GM23248 (cell line): ENCODE data around the gene CAMTA1. TPM values are rescaled to one million over a fixed set of nuclear protein-coding genes. Genes with fewer than 3 reads are reported as not detected.

Experiments used
- DNase-seq: peaks from one replicate; pipeline ENCODE4 v3.0.0-alpha.2; 2015
- H2AFZ ChIP-seq: fragments of 200-600 bp; sonication (generic); 2 replicates; pipeline ENCODE4 v1.6.1; 2016; ENCODE audit warnings: antibody characterized with exemption
- H3F3A ChIP-seq: fragments of 200-600 bp; sonication (generic); 2 replicates; pipeline ENCODE4 v1.6.1; 2016; ENCODE audit warnings: mild to moderate bottlenecking, antibody characterized with exemption, mixed run types; ENCODE audit not compliant: insufficient read depth
- H3K27ac ChIP-seq: fragments of 200-600 bp; sonication (generic); 2 replicates; pipeline ENCODE4 v1.5.1; 2016; ENCODE audit warnings: mild to moderate bottlenecking
- H3K27me3 ChIP-seq: fragments of 200-600 bp; sonication (generic); replicated peaks from 2 replicates; pipeline ENCODE4 v1.6.1; 2016; ENCODE audit warnings: mild to moderate bottlenecking; ENCODE audit not compliant: insufficient read depth
- H3K36me3 ChIP-seq: fragments of 200-600 bp; sonication (generic); 2 replicates; pipeline ENCODE4 v1.6.1; 2016; ENCODE audit warnings: low read depth, mild to moderate bottlenecking
- H3K4me1 ChIP-seq: fragments of 200-600 bp; sonication (generic); 2 replicates; pipeline ENCODE4 v1.6.1; 2016; ENCODE audit warnings: mild to moderate bottlenecking; ENCODE audit not compliant: insufficient read depth
- H3K4me2 ChIP-seq: fragments of 200-600 bp; sonication (generic); one replicate; pipeline ENCODE4 v1.6.1; 2016; ENCODE audit warnings: mild to moderate bottlenecking; ENCODE audit not compliant: unreplicated experiment
- H3K4me3 ChIP-seq: fragments of 200-600 bp; sonication (generic); 2 replicates; pipeline ENCODE4 v1.5.1; 2016; ENCODE audit warnings: mild to moderate bottlenecking
- H3K79me2 ChIP-seq: fragments of 200-600 bp; sonication (generic); 2 replicates; pipeline ENCODE4 v1.6.1; 2016; ENCODE audit warnings: mild to moderate bottlenecking; ENCODE audit not compliant: insufficient read depth
- H3K9ac ChIP-seq: fragments of 200-600 bp; sonication (generic); 2 replicates; pipeline ENCODE4 v1.6.1; 2016; ENCODE audit warnings: mild to moderate bottlenecking
- H3K9me2 ChIP-seq: fragments of 200-600 bp; sonication (generic); 2 replicates; pipeline ENCODE4 v1.6.1; 2016; ENCODE audit warnings: mixed run types, mild to moderate bottlenecking, moderate library complexity; ENCODE audit not compliant: insufficient read depth
- H3K9me3 ChIP-seq: fragments of 200-600 bp; sonication (generic); one replicate; pipeline ENCODE4 v1.6.1; 2017; ENCODE audit warnings: low read depth
- H4K20me1 ChIP-seq: fragments of 200-600 bp; sonication (generic); 2 replicates; pipeline ENCODE4 v1.6.0; 2016; ENCODE audit not compliant: insufficient read depth
- EZH2 ChIP-seq: fragments of 200-600 bp; sonication (generic); IDR thresholded peaks from 2 replicates; pipeline ENCODE4 v1.6.1; 2018; ENCODE audit warnings: antibody characterized with exemption, mild to moderate bottlenecking; ENCODE audit not compliant: insufficient read depth, poor library complexity, severe bottlenecking
- EZH2phosphoT487 ChIP-seq: fragments of 200-600 bp; sonication (generic); IDR thresholded peaks from 2 replicates; pipeline ENCODE4 v1.6.1; 2018; ENCODE audit warnings: antibody characterized with exemption, moderate library complexity, mild to moderate bottlenecking, low read depth; ENCODE audit not compliant: insufficient read depth
- WGBS, 2 experiments: methylation state at CpG; one replicate each; pipeline ENCODE4 v1.1.6; 2015 to 2017; ENCODE audit warnings: low lambda C conversion rate in 2 of 2, low coverage in 1 of 2; ENCODE audit errors: missing lambda C conversion rate in 2 of 2; 5-methylcytosine and 5-hydroxymethylcytosine counted together
- in situ Hi-C: fragments of 300-500 bp; cut with MboI; formaldehyde crosslinking; loops from 2 replicates; pipeline ENCODE4 v1.15.0; 2020
- polyA plus RNA-seq: library from polyadenylated mRNA; unstranded; fragments of >200 nt; fragmentation: Nextera tagmentation; extraction: Ambion mirVana; gene quantifications from 2 replicates; pipeline ENCODE4 v1.2.1, GENCODE V29; 2016
- total RNA-seq: library from RNA; depleted of rRNA; stranded (reverse); fragments of >200 nt; shearing (Covaris generic); gene quantifications from 2 replicates; pipeline ENCODE4 v1.2.3, GENCODE V29; 2014

The CAMTA1 gene
- total and polyA plus RNA-seq, 2 experiments from 2014 or later = 50.1 to 165 TPM

DNA sequence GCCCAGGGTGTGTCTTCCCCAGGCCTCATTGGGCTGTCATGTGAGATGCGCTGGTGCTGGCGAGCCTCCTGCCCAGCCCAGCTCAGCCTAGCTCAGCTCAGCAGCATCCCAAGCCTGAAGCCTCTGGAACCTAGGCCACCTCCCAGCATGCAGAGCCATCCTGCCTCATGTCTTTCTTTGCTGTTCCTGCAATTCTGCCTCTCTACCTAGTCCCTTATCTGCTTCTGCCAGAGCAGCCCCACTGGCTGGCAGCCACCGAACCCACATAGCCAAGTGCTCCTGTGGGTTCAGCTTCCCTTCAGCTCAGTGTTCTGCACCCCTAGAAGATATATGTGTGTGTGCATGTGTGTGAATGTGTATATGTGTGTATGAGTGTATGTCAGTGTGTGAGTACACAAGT, 694.3 kb downstream of the CAMTA1 start:
- Histone ChIP-seq H3K4me1 (peaks cover 9% of the 10 kb centered on the region), H3K9ac (no peak overlapping the region), H3K9me2 (no peaks in the 10 kb centered on the region), H3K9me3 (no peaks in the 10 kb centered on the region), H3K4me2 (no peak overlapping the region), H3K79me2 (no peaks in the 10 kb centered on the region), H3F3A (0 out of 2 replicates have a peak, but pooled peaks cover 8% of the 10 kb centered on the region), H3K4me3 (no peak overlapping the region), H3K27me3 (no peaks in the 10 kb centered on the region), H4K20me1 (no peaks in the 10 kb centered on the region), H3K36me3 (no peaks in the 10 kb centered on the region), H3K27ac (peak overlapping the region; percentile 79; the same call in 1 of the 2 replicates), H2AFZ (no peak overlapping the region)
- DNase-seq = no peak
- 90 to 92% methylated on average over 3 of the region's 3 CpGs for WGBS, 2 experiments
- TF ChIP-seq EZH2 = no peak
- TF ChIP-seq EZH2phosphoT487 = no peak
- in situ Hi-C loops = no loop called here

DNA sequence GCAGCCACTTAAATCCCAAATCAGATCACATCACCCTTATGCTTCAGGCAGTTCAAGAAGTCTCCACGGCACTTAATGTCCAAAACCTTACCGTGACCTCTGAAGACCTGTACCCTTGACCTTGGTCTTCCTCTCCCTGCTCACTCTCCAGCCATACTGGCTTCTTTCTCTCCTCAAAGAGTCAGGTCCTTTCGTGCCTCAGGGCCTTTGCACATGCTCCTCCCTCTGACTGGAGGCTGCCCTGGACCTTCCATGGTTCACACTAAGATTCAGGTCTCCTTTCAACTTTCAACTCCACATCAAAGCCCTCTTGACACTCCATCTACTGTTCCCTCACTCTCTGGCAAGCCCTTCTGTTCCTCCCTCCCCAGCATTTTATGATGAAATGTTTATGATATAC, 695.9 kb downstream of the CAMTA1 start:
- Histone ChIP-seq H3K9ac (no peak overlapping the region), H3K4me2 (no peak overlapping the region), H3K4me3 (no peak overlapping the region), H3K79me2 (no peaks in the 10 kb centered on the region), H3K27me3 (no peaks in the 10 kb centered on the region), H2AFZ (no peak overlapping the region), H3K4me1 (peaks cover 9% of the 10 kb centered on the region), H3K27ac (no peak overlapping the region), H3K36me3 (no peaks in the 10 kb centered on the region), H3K9me2 (no peaks in the 10 kb centered on the region), H3F3A (0 out of 2 replicates have a peak, but pooled peaks cover 8% of the 10 kb centered on the region), H3K9me3 (no peaks in the 10 kb centered on the region), H4K20me1 (no peaks in the 10 kb centered on the region)
- TF ChIP-seq EZH2 (no peak), EZH2phosphoT487 (no peak)
- no peak for DNase-seq
- in situ Hi-C loops = no loop called here
- 66 to 74% methylated on average over 3 of the region's 3 CpGs for WGBS, 2 experiments

DNA sequence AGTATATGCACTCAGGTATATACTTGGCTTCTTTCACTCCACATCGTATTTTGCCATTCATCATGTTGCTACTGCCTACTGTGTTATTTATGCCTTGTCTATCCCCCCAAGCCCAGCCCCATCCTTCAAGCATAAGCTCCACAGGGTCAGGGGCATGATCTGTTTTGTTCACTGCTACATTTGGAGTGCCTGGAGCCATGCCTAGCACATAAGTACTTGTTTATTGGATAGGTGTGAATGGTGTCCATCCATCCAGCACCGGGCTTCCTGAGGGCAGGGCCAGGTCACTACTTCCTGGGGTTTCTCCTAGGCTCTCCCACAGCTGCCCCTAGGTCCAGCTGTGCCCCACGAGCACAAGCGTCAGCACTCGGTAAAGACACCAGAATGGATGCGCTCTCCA, 696.8 kb downstream of the CAMTA1 start:
- in situ Hi-C loops = no loop called here
- H3K9me3 ChIP-seq = no peaks in the 10 kb centered on the region
- no peak overlapping the region for H2AFZ ChIP-seq
- no peaks in the 10 kb centered on the region for H4K20me1 ChIP-seq
- no peak overlapping the region for H3K27ac ChIP-seq
- H3K27me3 ChIP-seq = no peaks in the 10 kb centered on the region
- no peaks in the 10 kb centered on the region for H3K36me3 ChIP-seq
- no peak overlapping the region for H3K9ac ChIP-seq
- H3K9me2 ChIP-seq = no peaks in the 10 kb centered on the region
- WGBS, 2 experiments = 81 to 85% methylated on average over 6 of the region's 6 CpGs
- H3F3A ChIP-seq = 0 out of 2 replicates have a peak, but pooled peaks cover 8% of the 10 kb centered on the region
- no peak for TF ChIP-seq EZH2
- no peak for TF ChIP-seq EZH2phosphoT487
- H3K4me3 ChIP-seq = no peak overlapping the region
- no peak for DNase-seq
- no peak overlapping the region for H3K4me2 ChIP-seq
- no peaks in the 10 kb centered on the region for H3K79me2 ChIP-seq
- H3K4me1 ChIP-seq = peaks cover 9% of the 10 kb centered on the region

DNA sequence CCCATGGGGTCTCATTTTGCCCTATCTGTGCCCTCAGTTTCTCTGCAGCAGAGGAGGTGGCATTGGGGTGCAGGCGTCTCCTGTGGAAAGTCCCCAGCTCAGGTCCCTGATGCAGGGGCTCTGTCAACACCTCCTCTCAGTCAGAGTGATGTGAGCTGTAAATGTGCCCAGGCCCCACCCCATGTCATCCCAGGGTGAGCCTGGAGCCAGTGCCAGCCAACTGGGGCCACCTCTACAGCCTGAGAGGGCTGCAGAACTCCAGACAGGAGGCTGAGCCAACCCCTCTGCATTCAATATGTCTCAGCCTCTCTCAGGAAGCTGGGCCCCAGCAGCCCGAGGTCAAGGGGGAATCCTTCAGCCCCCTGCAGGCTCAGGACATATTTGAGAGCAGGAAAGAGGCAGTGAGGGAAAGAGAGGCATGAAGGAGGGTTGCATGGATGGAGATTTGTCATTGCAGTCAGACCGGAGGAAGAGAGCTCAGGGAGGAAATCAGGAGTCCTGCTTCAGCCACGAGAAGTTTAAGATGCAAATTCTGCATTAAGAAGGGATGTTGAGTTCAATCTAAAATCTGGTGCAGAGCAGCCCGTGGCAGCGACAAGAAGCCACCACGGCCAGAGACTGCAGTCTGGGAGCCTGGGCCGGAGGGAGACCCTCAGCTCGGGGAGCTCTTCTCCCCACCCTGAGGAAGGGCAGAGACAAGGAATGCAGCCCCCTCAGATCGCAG, 697.7 kb downstream of the CAMTA1 start:
- Histone ChIP-seq H3F3A (0 out of 2 replicates have a peak, but pooled peaks cover 7% of the 10 kb centered on the region), H3K9me3 (no peaks in the 10 kb centered on the region), H3K9ac (no peak overlapping the region), H2AFZ (no peak overlapping the region), H3K4me3 (no peak overlapping the region), H3K4me1 (peaks cover 9% of the 10 kb centered on the region), H3K27me3 (no peaks in the 10 kb centered on the region), H3K27ac (no peak overlapping the region), H3K36me3 (no peaks in the 10 kb centered on the region), H3K9me2 (no peaks in the 10 kb centered on the region), H4K20me1 (no peaks in the 10 kb centered on the region), H3K79me2 (no peaks in the 10 kb centered on the region), H3K4me2 (no peak overlapping the region)
- 62 to 69% methylated on average over 10 of the region's 10 CpGs for WGBS, 2 experiments
- in situ Hi-C loops = no loop called here
- no peak for DNase-seq
- TF ChIP-seq EZH2 (no peak), EZH2phosphoT487 (no peak)
